HCT116 (cell line): ENCODE results near the gene SH2D3C. TPM values are rescaled to one million over a fixed set of nuclear protein-coding genes. Genes with fewer than 3 reads are reported as not detected.

Experiments used
- ATAC-seq: fragments of 200-7000 bp; cut with Tn5 transposase; 2 replicates; pipeline ENCODE4 v1.9.1; 2020; ENCODE audit warnings: mild to moderate bottlenecking, moderate library complexity
- BruUV-seq: library from RNA; stranded (reverse); fragments of 400-500 nt; replicated peaks from 2 replicates; lab custom pipeline; 2021; lab: Mats Ljungman, UMichigan
- CTCF ChIA-PET: fragments of 300-600 bp; sonication (Branson Sonifier 250); formaldehyde crosslinking; loops from one replicate; lab custom pipeline; 2021; ENCODE audit warnings: antibody characterized with exemption; lab: Charles Lee
- POLR2A ChIA-PET: fragments of 300-600, 350-600 bp; sonication (Branson Sonifier 250); formaldehyde crosslinking; loops from one replicate; lab custom pipeline; 2021; ENCODE audit warnings: antibody characterized with exemption; lab: Charles Lee
- RAD21 ChIA-PET, 2 experiments: fragments of 300-600 bp; sonication (Branson Sonifier 250); formaldehyde crosslinking; loops; one replicate each; lab custom pipeline; 2023; ENCODE audit warnings: low total read pairs in 2 of 2; ENCODE audit not compliant: uncharacterized antibody in 2 of 2, unreplicated experiment in 2 of 2, low non-redundant PET in 1 of 2; lab: Charles Lee
- DNase-seq: peaks from one replicate; pipeline ENCODE4 v3.0.0-alpha.2; 2010; ENCODE audit warnings: low read depth, low spot score
- H2AFZ ChIP-seq: fragments of 200-600 bp; shearing (Covaris generic), sonication (generic); 2 replicates; pipeline ENCODE4 v1.6.1; 2017; ENCODE audit warnings: low read depth, mixed run types, mixed read lengths, antibody characterized with exemption, low read length; ENCODE audit not compliant: poor library complexity, severe bottlenecking
- H3K27ac ChIP-seq: 2 replicates; pipeline ENCODE4 v1.5.1; 2012; ENCODE audit warnings: low read depth, low read length
- H3K27me3 ChIP-seq: fragments of 200-600 bp; sonication (generic); 2 replicates; pipeline ENCODE4 v1.6.1; 2016; ENCODE audit warnings: mixed run types, low read length, mixed read lengths; ENCODE audit not compliant: insufficient read depth
- H3K36me3 ChIP-seq, 2 experiments: fragments of 200-500 bp in 1 of 2; fragments of 200-600 bp in 1 of 2; sonication (Bioruptor generic) in 1 of 2; sonication (generic) in 1 of 2; 2 replicates each; pipeline versions ENCODE4 v1.5.1 to v1.6.1; 2014 to 2016; ENCODE audit warnings: low read length in 2 of 2, inconsistent platforms in 1 of 2, mixed read lengths in 1 of 2, mixed run types in 1 of 2; ENCODE audit not compliant: insufficient read depth in 2 of 2, control insufficient read depth in 1 of 2
- H3K4me1 ChIP-seq, 2 experiments: fragments of 200-600 bp in 1 of 2; sonication (generic) in 1 of 2; 2 replicates each; pipeline versions ENCODE4 v1.5.1 to v1.6.1; 2012 to 2017; ENCODE audit warnings: low read length in 2 of 2, inconsistent platforms in 1 of 2, mild to moderate bottlenecking in 1 of 2, mixed read lengths in 1 of 2, mixed run types in 1 of 2, moderate library complexity in 1 of 2; ENCODE audit not compliant: insufficient read depth in 2 of 2, control insufficient read depth in 1 of 2
- H3K4me2 ChIP-seq: fragments of 200-600 bp; sonication (generic); 2 replicates; pipeline ENCODE4 v1.6.1; 2017; ENCODE audit warnings: mixed run types, low read length, mixed read lengths
- H3K4me3 ChIP-seq, 2 experiments: fragments of 200-600 bp in 1 of 2; sonication (generic) in 1 of 2; replicated peaks in 1 of 2; 2 replicates each; pipeline ENCODE4 v1.5.1; 2011 to 2016; ENCODE audit warnings: low read length in 2 of 2, control low read depth in 1 of 2, low read depth in 1 of 2, mild to moderate bottlenecking in 1 of 2, mixed read lengths in 1 of 2, mixed run types in 1 of 2
- H3K79me2 ChIP-seq: fragments of 200-600 bp; sonication (generic); 2 replicates; pipeline ENCODE4 v1.6.1; 2017; ENCODE audit warnings: mild to moderate bottlenecking, mixed run types, low read length, moderate library complexity, mixed read lengths; ENCODE audit not compliant: insufficient read depth
- H3K9ac ChIP-seq: fragments of 200-600 bp; sonication (generic); 2 replicates; pipeline ENCODE4 v1.6.1; 2016; ENCODE audit warnings: low read length, mixed read lengths
- H3K9me2 ChIP-seq: fragments of 200-600 bp; sonication (generic), shearing (Covaris generic); 2 replicates; pipeline ENCODE4 v1.6.1; 2017; ENCODE audit warnings: mixed run types, mild to moderate bottlenecking, moderate library complexity; ENCODE audit not compliant: insufficient read depth
- H3K9me3 ChIP-seq, 2 experiments: fragments of 200-500 bp in 1 of 2; fragments of 200-600 bp in 1 of 2; sonication (Bioruptor generic) in 1 of 2; sonication (generic) in 1 of 2; 2 replicates each; pipeline ENCODE4 v1.6.1; 2014 to 2017; ENCODE audit warnings: low read length in 2 of 2, mixed read lengths in 2 of 2, inconsistent platforms in 1 of 2, low read depth in 1 of 2, mild to moderate bottlenecking in 1 of 2, mixed run types in 1 of 2, moderate library complexity in 1 of 2; ENCODE audit not compliant: control insufficient read depth in 1 of 2, insufficient read depth in 1 of 2
- H4K20me1 ChIP-seq: fragments of 200-600 bp; sonication (generic), shearing (Covaris generic); 2 replicates; pipeline ENCODE4 v1.6.1; 2017; ENCODE audit warnings: mixed run types, mild to moderate bottlenecking, moderate library complexity; ENCODE audit not compliant: insufficient read depth
- CEBPB ChIP-seq: IDR thresholded peaks from 2 replicates; pipeline ENCODE4 v1.6.1; 2012; ENCODE audit warnings: low read depth
- EGR1 ChIP-seq: IDR thresholded peaks from 2 replicates; pipeline ENCODE4 v1.6.1; 2012; ENCODE audit warnings: low read depth
- EZH2 ChIP-seq: fragments of 200-600 bp; sonication (generic); IDR thresholded peaks from 2 replicates; pipeline ENCODE4 v1.6.1; 2017; ENCODE audit warnings: antibody characterized with exemption, mixed run types
- EZH2phosphoT487 ChIP-seq: fragments of 200-600 bp; IDR thresholded peaks from 2 replicates; pipeline ENCODE4 v1.6.1; 2018; ENCODE audit warnings: antibody characterized with exemption, borderline replicate concordance
- FOSL1 ChIP-seq: IDR thresholded peaks from 2 replicates; pipeline ENCODE4 v1.6.1; 2012; ENCODE audit warnings: low read depth
- RAD21 ChIP-seq: IDR thresholded peaks from 2 replicates; pipeline ENCODE4 v1.6.1; 2012; ENCODE audit warnings: low read depth, mild to moderate bottlenecking
- SIN3A ChIP-seq: IDR thresholded peaks from 2 replicates; pipeline ENCODE4 v1.6.1; 2012; ENCODE audit warnings: low read depth
- intact Hi-C: fragments of 100-400 bp; cut with micrococcal nuclease; formaldehyde crosslinking; loops from 2 replicates; pipeline ENCODE4 v1.10.0; 2022
- total RNA-seq: library from RNA; stranded (reverse); gene quantifications from one replicate; pipeline ENCODE4 v1.2.1, GENCODE V29; 2021; ENCODE audit not compliant: unreplicated experiment
- TF ChIP-seq, protein P1 (sequence below): IDR thresholded peaks from 2 replicates; pipeline ENCODE4 v1.6.1; 2011; ENCODE audit warnings: mild to moderate bottlenecking, low read length, moderate library complexity; ENCODE audit not compliant: insufficient replicate concordance; ENCODE audit errors: extremely low read depth
- TF ChIP-seq, protein P2 (sequence below): IDR thresholded peaks from 2 replicates; pipeline ENCODE4 v1.6.1; 2012; ENCODE audit warnings: low read depth
- TF ChIP-seq, protein P3 (sequence below): IDR thresholded peaks from 2 replicates; pipeline ENCODE4 v1.6.1; 2012

SH2D3C gene
- total RNA-seq, 1 experiment from 2014 or later, result 1.3 TPM

DNA sequence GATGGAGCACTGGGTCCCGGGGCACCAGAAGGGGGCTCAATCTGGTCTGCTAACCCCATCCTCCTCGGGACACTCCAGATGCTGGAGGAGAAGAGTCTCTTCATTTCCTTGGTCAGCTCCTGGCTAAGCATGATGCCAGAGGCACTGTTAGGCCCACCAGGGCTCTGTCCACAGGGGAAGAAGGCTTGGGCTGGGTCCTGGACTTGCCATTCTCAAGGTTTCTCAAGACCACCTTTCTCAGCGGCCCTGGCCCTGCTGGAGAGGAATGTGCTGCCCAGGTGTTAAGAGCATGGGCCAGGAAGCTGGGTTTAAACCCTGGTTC is 7.9 kb downstream of the SH2D3C start:
- no peak for ATAC-seq
- peak overlapping the region; percentile 96 for H3K4me2 ChIP-seq
- peak overlapping the region; percentile 57; the same call in 1 of the 2 replicates for H3K9ac ChIP-seq
- peaks cover 13 to 21% of the 10 kb centered on the region in 2 experiments for H3K4me1 ChIP-seq
- DNase-seq, result no peak
- H3K27me3 ChIP-seq, result no peaks in the 10 kb centered on the region
- H3K79me2 ChIP-seq, result no peaks in the 10 kb centered on the region
- no TSS peak for BruUV-seq
- no peaks in the 10 kb centered on the region for H3K9me2 ChIP-seq
- no peaks in the 10 kb centered on the region for H3K36me3 ChIP-seq
- H3K4me3 ChIP-seq, result peak overlapping the region; percentile 50 to 60
- ChIA-PET RAD21 (interaction anchor here in 1 of 2 experiments (0.6 kb wide), 1 partner anchor 100 kb away, joined by 5 read pairs; no protein-coding TSS in a partner anchor), CTCF (interaction anchor here (0.8 to 2.2 kb wide), 7 partner anchors 15 to 136 kb away, joined by 3 to 24 read pairs (median 3); partner anchors contain the start of genes CDK9 and TOR2A), POLR2A (interaction anchor here (0.6 to 1.7 kb wide), 7 partner anchors 22 to 153 kb away, joined by 3 to 10 read pairs (median 3); partner anchors contain the start of gene TOR2A)
- intact Hi-C loops, result no loop called here
- no peak overlapping the region for H2AFZ ChIP-seq
- no peak for TF ChIP-seq EGR1
- H3K9me3 ChIP-seq, result no peaks in the 10 kb centered on the region
- no peaks in the 10 kb centered on the region for H4K20me1 ChIP-seq
- peak overlapping the region; percentile 34; the same call in 1 of the 2 replicates for H3K27ac ChIP-seq

DNA sequence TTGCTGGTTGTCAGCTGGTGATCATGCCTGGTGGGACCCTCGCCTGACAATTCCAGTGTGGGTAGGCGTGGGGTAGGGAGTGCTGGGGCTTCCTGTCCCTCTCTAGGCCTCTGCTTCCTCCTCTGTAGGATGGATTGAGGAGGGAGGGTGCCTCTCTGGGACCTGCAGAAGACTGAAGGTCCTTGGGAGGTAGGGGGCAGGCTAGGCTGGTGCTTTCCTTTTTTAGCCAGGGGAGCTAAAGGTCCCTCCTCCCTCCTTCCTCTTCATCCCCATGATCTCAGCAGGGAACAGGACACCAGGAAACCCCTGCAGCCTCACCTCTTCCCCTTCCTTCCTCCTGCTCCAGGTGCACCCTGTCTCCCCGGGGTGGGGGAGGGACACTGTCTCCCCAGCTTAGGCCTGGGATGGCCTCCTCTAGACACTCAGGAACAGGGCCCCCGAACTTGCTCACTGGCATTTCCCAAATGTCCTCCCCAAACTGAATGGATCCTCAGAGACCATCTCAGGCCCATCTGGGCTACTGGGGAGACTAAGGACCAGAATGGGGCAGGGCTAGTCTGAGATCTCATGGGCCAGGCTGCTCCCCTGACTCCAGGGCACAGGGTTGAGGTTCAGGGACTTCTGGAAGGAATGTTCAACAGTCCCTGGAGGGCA is 8.4 kb downstream of the SH2D3C start:
- Histone ChIP-seq H3K4me1 (peaks cover 13 to 21% of the 10 kb centered on the region in 2 experiments), H3K27me3 (no peaks in the 10 kb centered on the region), H3K27ac (peak overlapping the region; percentile 34; the same call in 1 of the 2 replicates), H3K36me3 (no peaks in the 10 kb centered on the region), H3K9ac (0 out of 2 replicates have a peak overlapping the region, but pooled peaks have one; percentile 57), H3K4me2 (peak overlapping the region; percentile 96), H3K9me3 (no peaks in the 10 kb centered on the region), H4K20me1 (no peaks in the 10 kb centered on the region), H3K79me2 (no peaks in the 10 kb centered on the region), H2AFZ (no peak overlapping the region), H3K9me2 (no peaks in the 10 kb centered on the region), H3K4me3 (0 out of 4 replicates have a peak overlapping the region, but pooled peaks of 1 of the 2 experiments have one; percentile 60)
- intact Hi-C loops, result no loop called here
- POLR2A ChIA-PET, result interaction anchor here (1.1 to 1.7 kb wide), 2 partner anchors 33 to 35 kb away, joined by 3 to 10 read pairs; partner anchors contain the start of gene TOR2A
- ATAC-seq (no peak), DNase-seq (no peak)
- no TSS peak for BruUV-seq
- CTCF ChIA-PET, result interaction anchor here (1.0 to 2.2 kb wide), 4 partner anchors 15 to 136 kb away, joined by 3 to 24 read pairs (median 5); partner anchors contain the start of genes CDK9 and TOR2A
- no peak for TF ChIP-seq EZH2
- TF ChIP-seq, protein P1, sequence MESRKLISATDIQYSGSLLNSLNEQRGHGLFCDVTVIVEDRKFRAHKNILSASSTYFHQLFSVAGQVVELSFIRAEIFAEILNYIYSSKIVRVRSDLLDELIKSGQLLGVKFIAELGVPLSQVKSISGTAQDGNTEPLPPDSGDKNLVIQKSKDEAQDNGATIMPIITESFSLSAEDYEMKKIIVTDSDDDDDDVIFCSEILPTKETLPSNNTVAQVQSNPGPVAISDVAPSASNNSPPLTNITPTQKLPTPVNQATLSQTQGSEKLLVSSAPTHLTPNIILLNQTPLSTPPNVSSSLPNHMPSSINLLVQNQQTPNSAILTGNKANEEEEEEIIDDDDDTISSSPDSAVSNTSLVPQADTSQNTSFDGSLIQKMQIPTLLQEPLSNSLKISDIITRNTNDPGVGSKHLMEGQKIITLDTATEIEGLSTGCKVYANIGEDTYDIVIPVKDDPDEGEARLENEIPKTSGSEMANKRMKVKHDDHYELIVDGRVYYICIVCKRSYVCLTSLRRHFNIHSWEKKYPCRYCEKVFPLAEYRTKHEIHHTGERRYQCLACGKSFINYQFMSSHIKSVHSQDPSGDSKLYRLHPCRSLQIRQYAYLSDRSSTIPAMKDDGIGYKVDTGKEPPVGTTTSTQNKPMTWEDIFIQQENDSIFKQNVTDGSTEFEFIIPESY, result no peak
- TF ChIP-seq EGR1, result no peak
- no peak for TF ChIP-seq FOSL1
- TF ChIP-seq EZH2phosphoT487, result no peak
- no peak for TF ChIP-seq RAD21
- TF ChIP-seq SIN3A, result no peak
- TF ChIP-seq, protein P2, sequence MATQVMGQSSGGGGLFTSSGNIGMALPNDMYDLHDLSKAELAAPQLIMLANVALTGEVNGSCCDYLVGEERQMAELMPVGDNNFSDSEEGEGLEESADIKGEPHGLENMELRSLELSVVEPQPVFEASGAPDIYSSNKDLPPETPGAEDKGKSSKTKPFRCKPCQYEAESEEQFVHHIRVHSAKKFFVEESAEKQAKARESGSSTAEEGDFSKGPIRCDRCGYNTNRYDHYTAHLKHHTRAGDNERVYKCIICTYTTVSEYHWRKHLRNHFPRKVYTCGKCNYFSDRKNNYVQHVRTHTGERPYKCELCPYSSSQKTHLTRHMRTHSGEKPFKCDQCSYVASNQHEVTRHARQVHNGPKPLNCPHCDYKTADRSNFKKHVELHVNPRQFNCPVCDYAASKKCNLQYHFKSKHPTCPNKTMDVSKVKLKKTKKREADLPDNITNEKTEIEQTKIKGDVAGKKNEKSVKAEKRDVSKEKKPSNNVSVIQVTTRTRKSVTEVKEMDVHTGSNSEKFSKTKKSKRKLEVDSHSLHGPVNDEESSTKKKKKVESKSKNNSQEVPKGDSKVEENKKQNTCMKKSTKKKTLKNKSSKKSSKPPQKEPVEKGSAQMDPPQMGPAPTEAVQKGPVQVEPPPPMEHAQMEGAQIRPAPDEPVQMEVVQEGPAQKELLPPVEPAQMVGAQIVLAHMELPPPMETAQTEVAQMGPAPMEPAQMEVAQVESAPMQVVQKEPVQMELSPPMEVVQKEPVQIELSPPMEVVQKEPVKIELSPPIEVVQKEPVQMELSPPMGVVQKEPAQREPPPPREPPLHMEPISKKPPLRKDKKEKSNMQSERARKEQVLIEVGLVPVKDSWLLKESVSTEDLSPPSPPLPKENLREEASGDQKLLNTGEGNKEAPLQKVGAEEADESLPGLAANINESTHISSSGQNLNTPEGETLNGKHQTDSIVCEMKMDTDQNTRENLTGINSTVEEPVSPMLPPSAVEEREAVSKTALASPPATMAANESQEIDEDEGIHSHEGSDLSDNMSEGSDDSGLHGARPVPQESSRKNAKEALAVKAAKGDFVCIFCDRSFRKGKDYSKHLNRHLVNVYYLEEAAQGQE, result no peak
- TF ChIP-seq, protein P3, sequence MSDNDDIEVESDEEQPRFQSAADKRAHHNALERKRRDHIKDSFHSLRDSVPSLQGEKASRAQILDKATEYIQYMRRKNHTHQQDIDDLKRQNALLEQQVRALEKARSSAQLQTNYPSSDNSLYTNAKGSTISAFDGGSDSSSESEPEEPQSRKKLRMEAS, result no peak
- no peak for TF ChIP-seq CEBPB
- RAD21 ChIA-PET, result no interaction called here
